ENCODE measurements around the gene DGKB.

GRCh38 chr7:14761510-14762296 lies 140.8 kb downstream of the DGKB start:
- TF ChIP-seq ZFP3 (CRISPR knock-in tag; IDR thresholded peaks at IDR 0.05), result no peak
- no peak for TF ChIP-seq PATZ1 (CRISPR knock-in tag; IDR thresholded peaks at IDR 0.05; ENCODE audit: borderline replicate concordance)
- no peak; the same call in 1 of the 2 replicates for TF ChIP-seq RARB (CRISPR knock-in tag; IDR thresholded peaks at IDR 0.05)
- no peak for TF ChIP-seq ZNF565 (CRISPR knock-in tag; conservative IDR thresholded peaks at IDR 0.05; ENCODE audit: low read depth)
- no peak for TF ChIP-seq CREB5 (CRISPR knock-in tag; IDR thresholded peaks at IDR 0.05; ENCODE audit: low read depth)
- TF ChIP-seq GLIS3 (CRISPR knock-in tag; IDR thresholded peaks at IDR 0.05), result no peak

All from SK-N-SH treated with all-trans-retinoic acid at 6 μM for 48 hours (cell line).